ENCODE data around the gene ORMDL3.

GRCh38 chr17:39920218-39921210, 6.9 kb downstream of the ORMDL3 start:
- TF ChIP-seq CTCF (IDR thresholded peaks at IDR 0.05 in 2 of 3, conservative IDR thresholded peaks at IDR 0.05 in 1 of 3; ENCODE audit: control insufficient read depth in 2 of 3, extremely low read depth in 1 of 3, insufficient read depth in 1 of 3, low read depth in 3 of 3, low read length in 3 of 3) (no peak), NR2C2 (IDR thresholded peaks at IDR 0.05; ENCODE audit: borderline replicate concordance, control insufficient read depth, insufficient read length, low read depth) (no peak), E2F4 (IDR thresholded peaks at IDR 0.05; ENCODE audit: low read depth, low read length) (no peak), SREBF1 (IDR thresholded peaks at IDR 0.05; ENCODE audit: low read length) (no peak), POLR2AphosphoS2 (IDR thresholded peaks at IDR 0.05; ENCODE audit: low read depth, low read length) (no peak), NR2C1 (IDR thresholded peaks at IDR 0.05) (no peak), YBX1 (IDR thresholded peaks at IDR 0.05) (no peak), BACH1 (IDR thresholded peaks at IDR 0.05; ENCODE audit: borderline replicate concordance) (no peak), REST (IDR thresholded peaks at IDR 0.05; ENCODE audit: low read depth, low read length) (no peak), EZH2 (IDR thresholded peaks at IDR 0.05; ENCODE audit: borderline replicate concordance, control insufficient read depth, low read depth, low read length) (no peak), RFX5 (IDR thresholded peaks at IDR 0.05; ENCODE audit: low read depth, low read length) (no peak), SP1 (IDR thresholded peaks at IDR 0.05; ENCODE audit: low read depth, low read length) (no peak)

Measured in GM12878 (cell line).